ENCODE data around the gene CEMP1. TPM values are rescaled to one million over a fixed set of nuclear protein-coding genes. Genes with fewer than 3 reads are reported as not detected.

Gene CEMP1
- total RNA-seq, 1 experiment from 2014 or later: not detected

DNA sequence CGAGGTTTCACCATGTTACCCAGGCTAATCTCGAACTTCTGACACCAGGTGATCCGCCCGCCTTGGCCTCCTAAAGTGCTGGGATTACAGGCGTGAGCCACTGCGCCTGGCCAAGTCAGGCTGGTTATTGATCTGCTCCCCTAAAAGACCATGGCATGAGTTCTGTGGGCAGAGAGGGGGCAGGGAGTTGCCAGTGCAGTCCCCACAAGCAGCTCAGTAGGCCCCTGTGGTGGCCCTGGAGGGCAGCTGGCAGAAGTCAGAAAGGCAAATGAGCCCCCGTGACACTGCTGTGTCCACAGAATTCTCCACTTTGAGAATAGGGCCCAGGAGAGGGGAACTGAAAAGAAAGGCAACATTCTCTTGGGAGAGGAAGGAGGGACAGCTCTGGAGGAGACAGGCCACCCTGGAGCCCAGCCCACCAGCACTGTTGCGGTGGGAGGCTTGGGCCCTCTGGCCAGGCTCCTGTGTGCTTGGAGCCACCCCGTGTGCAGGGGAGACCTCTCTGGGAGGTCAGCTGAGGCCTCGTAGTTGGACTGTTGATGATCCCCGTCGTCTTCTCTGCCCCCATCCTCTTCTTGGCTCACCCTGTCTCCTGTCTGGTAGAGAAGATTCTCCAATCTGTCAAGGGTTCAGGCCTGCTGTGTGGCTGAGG lies 13.1 kb downstream of the CEMP1 start:
- no peak for DNase-seq
- no peak overlapping the region for H3K27ac ChIP-seq
- no peaks in the 10 kb centered on the region for H3K36me3 ChIP-seq
- no peaks in the 10 kb centered on the region for H3K9me3 ChIP-seq (replicated peaks)
- peaks cover 11% of the 10 kb centered on the region; the same call in 1 of the 2 replicates for H3K4me1 ChIP-seq
- H3K27me3 ChIP-seq: no peaks in the 10 kb centered on the region
- no peak overlapping the region for H3K4me3 ChIP-seq

DNA sequence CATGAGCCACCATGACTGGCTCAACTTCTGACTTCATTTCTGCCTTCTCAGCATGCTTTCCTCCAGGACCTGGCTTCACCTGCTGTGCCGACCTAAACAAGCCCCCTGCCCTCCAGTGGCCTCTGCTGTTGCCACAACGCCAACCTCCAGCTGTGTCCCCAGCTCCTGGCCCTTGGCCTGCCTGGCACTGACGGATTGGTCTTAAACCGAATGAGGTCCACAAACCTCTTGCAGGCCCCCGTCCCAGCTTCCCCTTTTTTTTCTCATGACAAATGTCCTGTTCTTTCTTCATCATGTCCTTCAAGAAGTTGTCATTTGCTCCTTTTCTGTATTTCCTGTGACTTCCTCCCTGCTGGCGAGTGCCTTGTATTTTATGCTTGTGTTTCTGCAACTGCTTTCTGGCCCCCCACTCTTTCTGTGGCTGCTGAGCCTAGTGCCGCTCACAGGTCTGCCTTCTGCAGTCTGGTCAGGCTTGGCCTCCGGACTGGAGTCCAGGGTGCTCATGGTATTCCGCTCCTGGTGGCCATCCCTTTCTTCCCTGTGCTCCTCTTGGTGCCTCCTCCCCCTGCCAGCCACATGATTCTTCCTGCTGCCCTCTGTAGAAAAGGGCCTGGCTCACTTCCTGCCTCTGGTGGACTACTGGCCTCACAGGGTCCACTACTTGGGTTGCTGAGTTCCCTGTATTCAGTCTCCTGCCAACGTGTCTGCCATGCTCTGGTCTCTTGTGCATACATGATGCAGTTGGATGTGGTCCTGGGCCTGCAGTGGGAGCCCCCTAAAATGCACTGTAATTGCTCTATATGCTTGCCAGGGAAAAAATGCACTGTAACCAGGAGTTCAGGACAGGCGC lies 14.6 kb downstream of the CEMP1 start:
- Histone ChIP-seq H3K4me3 (no peak overlapping the region), H3K9me3 (replicated peaks) (no peaks in the 10 kb centered on the region), H3K27ac (no peak overlapping the region), H3K4me1 (peaks cover 12% of the 10 kb centered on the region; the same call in 1 of the 2 replicates), H3K36me3 (no peaks in the 10 kb centered on the region), H3K27me3 (no peaks in the 10 kb centered on the region)
- no peak for DNase-seq

DNA sequence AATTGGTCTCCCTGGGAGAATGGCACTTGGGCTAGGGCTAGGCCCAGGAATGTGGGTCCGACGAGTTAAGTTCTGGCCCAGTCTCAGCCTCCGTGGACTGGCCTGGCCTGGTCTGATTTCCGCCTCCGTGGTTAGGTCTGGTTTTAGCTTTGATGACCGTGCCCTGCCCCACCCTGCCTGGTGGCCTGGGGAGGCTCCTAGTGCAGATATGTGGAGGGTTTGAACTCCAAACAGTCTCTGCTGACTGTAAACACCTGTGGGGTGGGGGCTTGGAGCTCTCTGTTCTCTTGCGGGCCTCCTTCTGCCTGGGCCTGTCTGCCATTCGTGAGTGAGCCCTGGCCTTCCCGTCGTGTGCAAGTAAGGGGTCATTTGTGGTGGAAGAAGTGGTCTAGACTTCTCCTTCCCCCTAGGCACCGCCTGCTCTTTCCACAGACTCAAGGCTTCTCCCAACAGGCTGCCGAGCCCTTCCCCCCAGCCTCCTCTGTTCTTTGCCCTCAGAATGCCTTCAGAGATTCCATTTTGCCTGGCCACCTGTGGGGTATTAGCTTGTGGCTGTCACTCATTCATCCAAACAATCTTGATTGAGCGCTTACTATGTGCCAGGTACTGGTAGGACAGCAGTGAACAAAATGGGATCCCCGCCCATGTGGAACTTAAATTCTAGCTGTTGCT lies 15.9 kb downstream of the CEMP1 start:
- H3K27ac ChIP-seq: no peak overlapping the region
- H3K27me3 ChIP-seq: no peaks in the 10 kb centered on the region
- no peaks in the 10 kb centered on the region for H3K36me3 ChIP-seq
- peaks cover 12% of the 10 kb centered on the region; the same call in 1 of the 2 replicates for H3K4me1 ChIP-seq
- H3K9me3 ChIP-seq (replicated peaks): no peaks in the 10 kb centered on the region
- DNase-seq: no peak
- peak overlapping the region; percentile 83 for H3K4me3 ChIP-seq

DNA sequence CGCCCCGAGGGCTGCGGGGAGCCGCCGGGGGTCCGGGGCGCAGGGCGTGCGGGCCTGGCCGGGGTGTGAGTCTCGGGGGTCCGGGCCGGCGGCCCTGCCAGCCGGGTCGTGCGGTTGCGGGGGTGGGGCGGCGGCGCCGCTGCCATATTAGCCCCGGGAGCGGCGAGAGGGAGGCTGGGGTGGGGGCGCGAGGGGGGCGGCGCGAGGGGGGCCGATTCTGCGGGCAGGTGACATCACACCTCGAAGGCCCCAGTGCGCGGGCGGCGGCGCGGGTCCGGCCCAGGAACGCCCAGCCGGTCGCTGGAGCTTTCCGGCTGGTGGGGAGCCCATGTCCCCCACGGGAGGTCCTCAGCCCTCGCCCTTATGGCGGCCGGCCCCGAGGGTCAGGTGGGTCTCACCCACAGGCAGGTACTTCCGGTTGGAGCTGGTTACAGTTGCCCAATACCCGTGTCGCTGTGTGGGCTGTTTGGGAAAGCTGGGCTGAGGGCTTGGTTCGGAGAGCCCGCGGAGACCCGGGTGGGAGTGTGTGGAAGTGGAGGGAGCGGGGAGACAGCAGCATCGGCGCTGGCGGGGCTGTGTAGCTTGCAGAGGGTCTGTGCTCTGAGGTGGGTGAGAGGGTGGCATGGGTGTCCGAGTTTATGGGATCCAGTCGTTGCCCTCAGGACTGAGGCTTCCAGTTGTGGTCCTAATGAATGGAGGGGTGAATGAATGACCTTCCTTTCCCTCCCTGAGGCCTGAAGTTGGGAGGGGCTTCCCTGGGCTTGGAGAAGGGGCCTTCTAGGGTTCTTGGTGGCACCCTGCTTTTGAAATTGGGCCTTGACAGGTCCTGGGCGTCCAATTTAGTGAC lies 16.7 kb downstream of the CEMP1 start:
- Histone ChIP-seq H3K4me1 (peaks cover 12% of the 10 kb centered on the region; the same call in 1 of the 2 replicates), H3K27me3 (no peaks in the 10 kb centered on the region), H3K36me3 (no peaks in the 10 kb centered on the region), H3K4me3 (peak overlapping the region; percentile 83), H3K27ac (peak overlapping the region; percentile 69; the same call in 1 of the 2 replicates), H3K9me3 (replicated peaks) (no peaks in the 10 kb centered on the region)
- DNase-seq: no peak

DNA sequence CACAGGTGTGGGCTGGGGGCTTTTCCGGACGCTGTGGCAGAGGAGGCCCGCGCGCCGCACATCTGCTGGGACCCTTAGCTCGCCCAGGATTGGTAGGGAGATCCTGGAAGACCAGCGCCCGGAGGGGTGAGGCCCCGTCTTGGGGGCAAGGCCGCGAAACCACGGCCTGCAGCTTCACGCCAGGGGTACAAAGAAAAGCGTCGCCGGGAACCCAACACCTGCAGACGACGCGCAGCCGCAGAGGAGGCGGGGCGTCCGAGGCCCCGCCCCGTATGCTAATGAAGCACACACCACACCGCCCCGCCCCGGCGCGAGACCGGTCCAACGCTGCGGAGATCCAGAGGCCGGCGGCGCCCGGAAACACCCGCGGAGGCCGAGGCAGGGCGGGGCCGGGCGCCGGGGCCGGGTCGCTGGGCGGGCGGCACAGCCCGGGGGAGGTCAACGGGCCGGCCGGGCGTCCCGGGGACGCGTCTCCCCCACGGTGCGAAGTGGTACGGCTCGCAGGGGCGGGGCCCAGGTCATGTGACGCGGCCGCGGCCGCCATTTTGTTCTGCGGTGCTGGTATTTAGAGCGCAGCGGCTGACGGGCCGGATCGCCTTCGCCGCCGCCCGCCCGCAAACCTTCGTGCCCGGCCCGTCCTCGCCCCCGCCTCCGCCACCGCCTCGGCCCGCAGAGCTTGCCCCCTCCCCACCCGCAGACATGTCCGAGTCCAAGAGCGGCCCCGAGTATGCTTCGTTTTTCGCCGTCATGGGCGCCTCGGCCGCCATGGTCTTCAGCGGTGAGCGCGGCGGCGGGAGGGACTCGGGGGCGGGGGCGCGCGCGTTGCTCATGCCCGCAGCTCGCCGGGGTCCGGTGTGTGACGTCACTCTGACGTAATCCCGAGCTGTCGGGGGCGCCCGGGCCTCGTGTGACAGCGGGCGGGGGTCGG lies 17.5 kb downstream of the CEMP1 start, which contains the start of gene ATP6V0C:
ATP6V0C (plus strand) TSS at position 548 of the 928 bp plus-strand sequence; CDS start at position 700, 152 bp downstream.
- H3K4me1 ChIP-seq: peaks cover 12% of the 10 kb centered on the region; the same call in 1 of the 2 replicates
- H3K36me3 ChIP-seq: no peaks in the 10 kb centered on the region
- H3K27ac ChIP-seq: peak within 1 kb of the TSS; percentile 69
- peak within 1 kb of the TSS; percentile 83 for H3K4me3 ChIP-seq
- H3K27me3 ChIP-seq: no peaks in the 10 kb centered on the region
- H3K9me3 ChIP-seq (replicated peaks): no peaks in the 10 kb centered on the region
- peak; percentile 87 to 89 for DNase-seq

DNA sequence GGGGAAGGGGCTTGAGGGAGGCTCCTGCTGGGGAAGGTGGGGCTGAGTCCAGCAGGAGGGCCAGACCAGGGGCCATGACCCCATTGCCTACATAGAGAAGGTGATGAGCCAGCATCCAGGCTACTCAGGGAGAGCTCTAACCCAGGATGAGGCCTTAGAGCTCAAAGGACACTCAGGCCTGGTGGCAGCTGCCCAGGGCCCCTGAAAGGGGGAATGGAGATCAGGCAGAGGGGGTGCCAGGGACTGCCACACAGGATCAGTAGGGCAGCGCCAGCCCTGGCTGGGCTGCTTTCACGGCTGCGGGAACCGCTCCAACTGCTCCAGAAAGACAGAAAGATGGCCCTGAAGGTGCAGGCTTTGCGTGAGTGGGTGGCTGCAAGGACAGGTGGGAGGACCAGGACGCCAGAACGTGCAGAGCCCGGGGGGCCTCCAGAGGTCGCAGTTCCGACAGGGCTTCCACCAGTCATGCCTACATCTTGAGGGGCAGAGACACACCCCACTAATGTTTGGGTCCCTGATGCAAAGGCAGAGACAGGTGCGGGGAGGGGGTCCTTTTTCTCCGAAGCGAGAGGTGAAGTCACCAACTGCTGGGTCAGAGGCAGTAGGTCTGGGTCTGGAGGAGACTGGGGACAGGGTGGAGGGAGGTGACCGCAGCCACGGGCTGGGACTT lies 18.3 kb downstream of the CEMP1 start:
- Histone ChIP-seq H3K36me3 (no peaks in the 10 kb centered on the region), H3K27ac (no peak overlapping the region), H3K4me1 (peaks cover 12% of the 10 kb centered on the region; the same call in 1 of the 2 replicates), H3K27me3 (no peaks in the 10 kb centered on the region), H3K9me3 (replicated peaks) (no peaks in the 10 kb centered on the region), H3K4me3 (peak overlapping the region; percentile 83)
- DNase-seq: peak; percentile 37 to 45

DNA sequence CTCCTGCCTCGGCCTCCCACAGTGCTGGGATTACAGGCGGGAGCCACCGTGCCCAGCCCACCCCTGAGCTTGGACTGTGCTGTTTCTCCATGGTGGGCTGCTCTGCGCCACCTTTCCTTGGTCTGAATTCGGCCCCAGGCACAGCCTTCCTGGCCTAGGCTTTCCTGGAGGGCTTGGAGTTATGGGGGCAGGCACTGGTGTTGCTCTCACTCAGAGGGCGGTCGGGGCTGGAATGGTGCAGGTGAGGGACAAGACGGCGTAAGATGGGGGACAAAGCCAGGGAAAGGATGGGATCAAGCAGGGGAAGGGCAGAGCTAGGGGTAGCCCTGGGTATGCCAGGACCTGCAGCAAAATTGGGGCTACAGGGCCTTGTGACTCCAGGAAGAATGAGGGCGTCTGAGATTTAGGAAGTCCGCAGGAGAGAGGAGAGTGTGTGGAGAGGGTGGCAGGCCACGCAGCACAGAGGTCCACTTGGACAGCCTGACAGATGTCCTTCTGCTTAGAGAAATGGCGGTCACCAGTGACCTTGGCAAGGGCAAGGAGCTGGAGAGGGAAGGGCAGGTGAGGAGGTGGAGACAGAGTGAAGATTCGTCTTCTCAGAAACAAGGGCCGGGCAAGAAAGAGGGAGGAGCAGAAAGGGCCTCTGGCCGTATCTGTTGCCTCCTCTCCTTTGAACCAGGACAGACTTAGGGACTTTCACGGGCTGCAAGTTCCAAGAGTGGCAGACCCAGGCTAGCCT lies 19.0 kb downstream of the CEMP1 start:
- DNase-seq: no peak
- Histone ChIP-seq H3K27me3 (no peaks in the 10 kb centered on the region), H3K4me1 (peaks cover 15% of the 10 kb centered on the region), H3K27ac (no peak overlapping the region), H3K9me3 (replicated peaks) (no peaks in the 10 kb centered on the region), H3K36me3 (no peaks in the 10 kb centered on the region), H3K4me3 (no peak overlapping the region)

DNA sequence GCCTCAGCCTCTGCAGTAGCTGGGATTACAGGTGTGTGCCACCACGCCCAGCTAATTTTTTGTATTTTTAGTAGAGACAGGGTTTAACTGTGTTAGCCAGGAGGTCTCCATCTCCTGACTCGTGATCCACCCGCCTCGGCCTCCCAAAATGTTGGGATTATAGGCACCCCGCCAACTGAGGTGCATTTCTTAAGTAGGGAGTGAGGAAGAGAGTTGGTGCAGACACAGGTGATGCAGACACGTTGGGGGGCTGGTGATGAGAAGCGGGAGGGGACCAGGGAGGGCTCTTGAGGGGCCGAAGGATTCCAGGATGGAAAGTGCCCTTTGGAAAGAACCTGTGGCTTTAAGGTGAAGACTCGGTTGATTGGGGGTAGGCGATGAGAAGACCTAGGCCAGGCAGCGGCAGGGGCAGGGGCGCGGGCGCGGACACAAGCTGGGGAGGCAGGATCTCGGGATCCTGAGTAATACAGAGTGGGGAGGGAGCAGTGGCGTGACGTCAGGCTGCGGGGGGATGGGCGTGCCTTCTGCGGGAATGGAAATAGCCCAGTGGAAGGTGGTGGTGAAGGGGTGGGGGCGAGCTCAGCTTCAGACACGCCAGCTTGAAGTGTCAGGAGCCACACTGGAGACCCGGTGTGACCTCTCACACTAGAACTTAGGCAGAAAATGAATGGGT lies 19.9 kb downstream of the CEMP1 start:
- DNase-seq: no peak
- no peaks in the 10 kb centered on the region for H3K27me3 ChIP-seq
- no peak overlapping the region for H3K27ac ChIP-seq
- H3K4me1 ChIP-seq: peaks cover 22% of the 10 kb centered on the region
- no peaks in the 10 kb centered on the region for H3K36me3 ChIP-seq
- H3K4me3 ChIP-seq: no peak overlapping the region
- no peaks in the 10 kb centered on the region for H3K9me3 ChIP-seq (replicated peaks)

DNA sequence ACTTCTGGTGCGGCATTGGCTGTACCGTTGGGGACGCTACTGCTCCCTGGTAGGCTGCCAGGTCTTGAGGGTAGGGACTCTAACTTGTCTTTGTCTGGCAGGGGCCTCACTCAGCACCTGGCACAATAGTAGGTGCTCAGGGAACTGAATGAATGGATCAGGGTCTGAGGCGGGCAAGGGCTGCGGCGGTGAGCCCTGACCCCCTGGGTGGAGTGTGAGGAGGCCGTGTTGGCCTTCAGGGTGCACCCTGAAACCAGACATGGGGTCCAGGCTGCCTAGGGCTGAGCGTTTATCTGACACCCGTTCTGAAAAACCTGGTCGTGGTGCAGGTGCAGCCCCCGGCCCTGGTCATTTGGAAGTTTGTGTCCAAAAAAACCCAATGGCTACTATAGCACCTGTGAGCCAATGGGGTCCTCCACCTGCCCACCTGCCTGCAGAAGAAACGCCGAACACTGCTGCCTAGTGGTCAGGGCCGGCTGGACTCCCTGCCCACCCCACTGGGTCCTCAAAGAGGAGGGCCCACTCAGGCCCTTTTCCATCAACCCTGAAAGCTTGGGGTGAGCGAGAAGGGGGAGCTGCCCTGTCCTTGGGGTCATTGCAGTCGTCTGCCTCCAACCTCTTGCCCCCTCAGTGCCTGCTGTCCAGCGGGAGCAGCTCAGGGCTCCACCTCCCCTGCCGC lies 22.3 kb downstream of the CEMP1 start:
- peaks cover 13% of the 10 kb centered on the region for H3K4me1 ChIP-seq
- no peak for DNase-seq
- H3K9me3 ChIP-seq (replicated peaks): no peaks in the 10 kb centered on the region
- no peaks in the 10 kb centered on the region for H3K27me3 ChIP-seq
- no peaks in the 10 kb centered on the region for H3K36me3 ChIP-seq
- H3K27ac ChIP-seq: no peak overlapping the region
- no peak overlapping the region for H3K4me3 ChIP-seq

DNA sequence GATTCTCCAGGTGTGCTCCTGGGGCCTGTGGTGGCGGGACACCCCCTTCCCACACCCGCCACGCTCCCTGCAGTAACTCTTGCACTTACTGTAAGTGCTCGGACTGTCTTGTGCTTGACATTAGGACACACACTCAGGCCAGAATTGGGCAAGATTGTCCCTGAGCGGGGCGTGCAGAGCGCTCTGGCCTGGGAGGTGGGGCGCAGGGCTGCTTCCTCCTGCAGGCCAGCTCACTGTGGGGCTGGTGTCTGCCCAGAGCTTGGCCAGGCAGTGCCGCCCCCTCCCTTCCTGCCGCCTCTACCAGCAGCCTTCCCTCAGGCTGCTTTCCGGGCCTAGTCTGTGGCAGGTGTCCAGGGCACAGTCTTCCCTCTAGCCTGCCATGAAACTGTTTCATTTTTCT lies 23.5 kb downstream of the CEMP1 start:
- no peaks in the 10 kb centered on the region for H3K36me3 ChIP-seq
- no peak overlapping the region for H3K4me3 ChIP-seq
- peaks cover 14% of the 10 kb centered on the region for H3K4me1 ChIP-seq
- DNase-seq: no peak
- no peaks in the 10 kb centered on the region for H3K27me3 ChIP-seq
- H3K27ac ChIP-seq: no peak overlapping the region
- H3K9me3 ChIP-seq (replicated peaks): no peaks in the 10 kb centered on the region

DNA sequence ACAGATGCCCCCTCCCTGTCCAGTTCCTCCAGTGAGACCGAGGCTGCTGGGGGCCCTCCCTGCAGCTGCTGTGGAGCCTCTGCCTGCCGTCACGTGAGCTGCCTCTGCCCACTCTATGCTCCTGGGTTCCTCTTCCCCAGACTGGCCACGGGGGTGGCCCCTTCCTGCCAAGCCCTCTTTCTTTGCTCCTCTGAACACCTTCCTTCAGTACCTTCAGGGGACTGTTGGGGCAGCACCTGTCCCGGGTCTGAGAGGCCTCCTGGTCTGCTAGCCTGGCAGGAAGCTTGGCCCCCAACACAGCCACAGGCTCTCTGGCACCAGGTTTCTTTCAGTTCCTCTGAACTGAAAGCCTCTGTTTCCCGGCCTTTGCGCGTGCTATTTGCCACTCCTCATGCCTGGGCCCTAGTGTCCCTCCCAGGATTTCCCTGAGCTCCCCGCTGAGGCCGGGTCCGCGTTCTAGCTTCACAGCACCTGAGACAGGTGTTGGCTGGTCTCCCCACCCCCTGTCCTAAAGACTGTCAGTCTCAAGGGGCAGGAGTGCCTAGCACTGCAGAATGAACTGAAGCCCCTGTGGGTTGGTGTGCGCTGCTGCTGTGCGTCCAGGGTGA lies 24.1 kb downstream of the CEMP1 start:
- Histone ChIP-seq H3K4me3 (no peak overlapping the region), H3K27me3 (no peaks in the 10 kb centered on the region), H3K36me3 (no peaks in the 10 kb centered on the region), H3K4me1 (peaks cover 19% of the 10 kb centered on the region), H3K9me3 (replicated peaks) (no peaks in the 10 kb centered on the region), H3K27ac (peak overlapping the region; percentile 17; the same call in 1 of the 2 replicates)
- peak; percentile 43 to 54 for DNase-seq
